GF-D8 (cell line): ENCODE data around the gene ITPRIPL2.

Experiments
- DNase-seq: peaks from one replicate; lab custom pipeline; 2025; lab: John Stamatoyannopoulos, UW

ITPRIPL2 gene

GRCh38 chr16:19143599-19143956 is 29.8 kb downstream of the ITPRIPL2 start:
- DNase-seq, result no peak

GRCh38 chr16:19145010-19145409 is 31.2 kb downstream of the ITPRIPL2 start:
- no peak for DNase-seq

GRCh38 chr16:19147126-19147525 is 33.4 kb downstream of the ITPRIPL2 start:
- no peak for DNase-seq

- DNase-seq, result no peak
Observed at GRCh38 chr16:19147627-19148026, 33.9 kb downstream of the ITPRIPL2 start.

- DNase-seq, result no peak
Observed at GRCh38 chr16:19148189-19148588, 34.4 kb downstream of the ITPRIPL2 start.

- DNase-seq, result no peak
Observed at GRCh38 chr16:19151310-19151709, 37.5 kb downstream of the ITPRIPL2 start.

GRCh38 chr16:19152042-19152441 is 38.3 kb downstream of the ITPRIPL2 start:
- DNase-seq, result no peak

- no peak for DNase-seq
Observed at GRCh38 chr16:19153876-19154275, 40.1 kb downstream of the ITPRIPL2 start.

- no peak for DNase-seq
Observed at GRCh38 chr16:19162085-19162484, 48.3 kb downstream of the ITPRIPL2 start.

GRCh38 chr16:19163215-19163614 is 49.5 kb downstream of the ITPRIPL2 start:
- DNase-seq, result no peak

- DNase-seq, result no peak
Observed at GRCh38 chr16:19164285-19164684, 50.5 kb downstream of the ITPRIPL2 start.

GRCh38 chr16:19165101-19165500 is 51.3 kb downstream of the ITPRIPL2 start:
- DNase-seq, result no peak

GRCh38 chr16:19166500-19166899 is 52.7 kb downstream of the ITPRIPL2 start:
- DNase-seq, result no peak

- DNase-seq, result no peak
Observed at GRCh38 chr16:19167710-19168370, 54.1 kb downstream of the ITPRIPL2 start, which contains the start of gene SYT17. TSS of gene SYT17 (plus strand) at chr16:19168240. CDS start at chr16:19168647, 407 bp downstream.

- DNase-seq, result no peak
Observed at GRCh38 chr16:19168371-19169081, 54.8 kb downstream of the ITPRIPL2 start.

GRCh38 chr16:19169082-19169639 is 55.4 kb downstream of the ITPRIPL2 start:
- DNase-seq, result no peak

GRCh38 chr16:19170043-19170655 is 56.4 kb downstream of the ITPRIPL2 start:
- DNase-seq, result no peak
